ENCODE data around the gene CCDC8. TPM values are rescaled to one million over a fixed set of nuclear protein-coding genes. Genes with fewer than 3 reads are reported as not detected.

Gene CCDC8
- total and polyA plus RNA-seq, 9 of the 15 experiments (the other 6 are each of a cell fraction or from before 2014, with no cell fraction given) = 0.68 to 30.8 (median 15.6) TPM

DNA sequence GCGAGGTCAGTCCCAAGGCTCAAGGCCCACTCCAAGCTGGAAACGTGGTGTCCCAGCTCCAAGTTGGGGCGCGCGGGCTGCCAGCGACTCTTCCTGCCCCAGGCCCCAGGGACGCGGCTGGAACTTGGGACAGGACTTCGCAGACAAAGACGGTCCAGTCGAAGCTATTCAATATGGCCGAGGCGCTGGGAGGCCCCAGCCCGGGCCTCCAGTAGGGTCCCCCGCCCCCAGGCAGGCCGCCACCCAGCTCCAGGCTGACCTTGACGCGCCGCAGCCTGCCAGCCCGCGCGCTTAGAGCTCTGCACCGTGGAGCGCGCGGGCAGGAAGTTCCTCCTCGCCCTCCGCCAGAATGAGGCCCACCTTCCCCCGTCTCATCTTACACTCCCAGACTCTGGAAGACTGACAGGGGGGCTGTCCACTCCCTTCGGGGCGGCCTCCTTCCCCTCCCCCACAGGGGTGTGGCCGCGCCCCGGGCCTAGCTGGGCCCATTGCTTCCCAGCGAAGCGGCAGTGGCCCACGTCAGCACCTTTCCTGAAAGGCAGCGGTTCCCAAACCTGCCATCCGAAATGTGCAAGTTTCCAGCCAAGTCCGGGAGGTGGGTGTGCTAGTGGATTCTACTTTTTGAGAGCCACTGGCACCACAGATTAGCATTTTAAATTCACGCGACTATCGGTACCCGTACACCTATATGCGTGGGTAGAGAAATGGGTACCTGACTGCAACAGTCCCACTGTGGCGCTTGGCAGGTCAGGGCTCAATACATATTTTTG lies at the start of gene CCDC8 (continued):
- TF ChIP-seq, protein P1, sequence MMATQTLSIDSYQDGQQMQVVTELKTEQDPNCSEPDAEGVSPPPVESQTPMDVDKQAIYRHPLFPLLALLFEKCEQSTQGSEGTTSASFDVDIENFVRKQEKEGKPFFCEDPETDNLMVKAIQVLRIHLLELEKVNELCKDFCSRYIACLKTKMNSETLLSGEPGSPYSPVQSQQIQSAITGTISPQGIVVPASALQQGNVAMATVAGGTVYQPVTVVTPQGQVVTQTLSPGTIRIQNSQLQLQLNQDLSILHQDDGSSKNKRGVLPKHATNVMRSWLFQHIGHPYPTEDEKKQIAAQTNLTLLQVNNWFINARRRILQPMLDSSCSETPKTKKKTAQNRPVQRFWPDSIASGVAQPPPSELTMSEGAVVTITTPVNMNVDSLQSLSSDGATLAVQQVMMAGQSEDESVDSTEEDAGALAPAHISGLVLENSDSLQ (IDR thresholded peaks at IDR 0.05) = peak; percentile 99
- TF ChIP-seq, protein P2, sequence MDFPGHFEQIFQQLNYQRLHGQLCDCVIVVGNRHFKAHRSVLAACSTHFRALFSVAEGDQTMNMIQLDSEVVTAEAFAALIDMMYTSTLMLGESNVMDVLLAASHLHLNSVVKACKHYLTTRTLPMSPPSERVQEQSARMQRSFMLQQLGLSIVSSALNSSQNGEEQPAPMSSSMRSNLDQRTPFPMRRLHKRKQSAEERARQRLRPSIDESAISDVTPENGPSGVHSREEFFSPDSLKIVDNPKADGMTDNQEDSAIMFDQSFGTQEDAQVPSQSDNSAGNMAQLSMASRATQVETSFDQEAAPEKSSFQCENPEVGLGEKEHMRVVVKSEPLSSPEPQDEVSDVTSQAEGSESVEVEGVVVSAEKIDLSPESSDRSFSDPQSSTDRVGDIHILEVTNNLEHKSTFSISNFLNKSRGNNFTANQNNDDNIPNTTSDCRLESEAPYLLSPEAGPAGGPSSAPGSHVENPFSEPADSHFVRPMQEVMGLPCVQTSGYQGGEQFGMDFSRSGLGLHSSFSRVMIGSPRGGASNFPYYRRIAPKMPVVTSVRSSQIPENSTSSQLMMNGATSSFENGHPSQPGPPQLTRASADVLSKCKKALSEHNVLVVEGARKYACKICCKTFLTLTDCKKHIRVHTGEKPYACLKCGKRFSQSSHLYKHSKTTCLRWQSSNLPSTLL (IDR thresholded peaks at IDR 0.05) = no peak
- TF ChIP-seq ZNF518B (CRISPR knock-in tag; IDR thresholded peaks at IDR 0.05) = no peak
- no peak for TF ChIP-seq ZNF79 (CRISPR knock-in tag; IDR thresholded peaks at IDR 0.05; ENCODE audit: low read depth)
- TF ChIP-seq FOXP1 (CRISPR knock-in tag; IDR thresholded peaks at IDR 0.05) = no peak; the same call in 1 of the 2 replicates
- no peak for TF ChIP-seq USF2 (CRISPR knock-in tag; IDR thresholded peaks at IDR 0.05)
- TF ChIP-seq ZNF707 (CRISPR knock-in tag; conservative IDR thresholded peaks at IDR 0.05) = no peak
- peak; percentile 83 for TF ChIP-seq RNF2 (IDR thresholded peaks at IDR 0.05)
- 0 out of 2 replicates have a peak, but pooled peaks have one; percentile 35 for TF ChIP-seq CREB1 (IDR thresholded peaks at IDR 0.05)
- TF ChIP-seq CREB1 (CRISPR knock-in tag; IDR thresholded peaks at IDR 0.05) = peak; percentile 26; the same call in 1 of the 2 replicates
- no peak for TF ChIP-seq THRA (IDR thresholded peaks at IDR 0.05)
- TF ChIP-seq RCOR1 (IDR thresholded peaks at IDR 0.05; ENCODE audit: borderline replicate concordance in 1 of 2, low read depth in 2 of 2, low read length in 2 of 2) = peak in 1 of 2 experiments; percentile 37; a peak in 2 of 4 replicates
- TF ChIP-seq, protein P3, sequence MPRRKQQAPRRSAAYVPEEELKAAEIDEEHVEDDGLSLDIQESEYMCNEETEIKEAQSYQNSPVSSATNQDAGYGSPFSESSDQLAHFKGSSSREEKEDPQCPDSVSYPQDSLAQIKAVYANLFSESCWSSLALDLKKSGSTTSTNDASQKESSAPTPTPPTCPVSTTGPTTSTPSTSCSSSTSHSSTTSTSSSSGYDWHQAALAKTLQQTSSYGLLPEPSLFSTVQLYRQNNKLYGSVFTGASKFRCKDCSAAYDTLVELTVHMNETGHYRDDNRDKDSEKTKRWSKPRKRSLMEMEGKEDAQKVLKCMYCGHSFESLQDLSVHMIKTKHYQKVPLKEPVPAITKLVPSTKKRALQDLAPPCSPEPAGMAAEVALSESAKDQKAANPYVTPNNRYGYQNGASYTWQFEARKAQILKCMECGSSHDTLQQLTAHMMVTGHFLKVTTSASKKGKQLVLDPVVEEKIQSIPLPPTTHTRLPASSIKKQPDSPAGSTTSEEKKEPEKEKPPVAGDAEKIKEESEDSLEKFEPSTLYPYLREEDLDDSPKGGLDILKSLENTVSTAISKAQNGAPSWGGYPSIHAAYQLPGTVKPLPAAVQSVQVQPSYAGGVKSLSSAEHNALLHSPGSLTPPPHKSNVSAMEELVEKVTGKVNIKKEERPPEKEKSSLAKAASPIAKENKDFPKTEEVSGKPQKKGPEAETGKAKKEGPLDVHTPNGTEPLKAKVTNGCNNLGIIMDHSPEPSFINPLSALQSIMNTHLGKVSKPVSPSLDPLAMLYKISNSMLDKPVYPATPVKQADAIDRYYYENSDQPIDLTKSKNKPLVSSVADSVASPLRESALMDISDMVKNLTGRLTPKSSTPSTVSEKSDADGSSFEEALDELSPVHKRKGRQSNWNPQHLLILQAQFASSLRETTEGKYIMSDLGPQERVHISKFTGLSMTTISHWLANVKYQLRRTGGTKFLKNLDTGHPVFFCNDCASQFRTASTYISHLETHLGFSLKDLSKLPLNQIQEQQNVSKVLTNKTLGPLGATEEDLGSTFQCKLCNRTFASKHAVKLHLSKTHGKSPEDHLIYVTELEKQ (CRISPR knock-in tag; IDR thresholded peaks at IDR 0.05) = no peak
- peak; percentile 74; the same call in 1 of the 2 replicates for TF ChIP-seq NFRKB (IDR thresholded peaks at IDR 0.05; ENCODE audit: low read depth)
